Measurements from ENCODE around the gene NACA. TPM values are rescaled to one million over a fixed set of nuclear protein-coding genes. Genes with fewer than 3 reads are reported as not detected.

The NACA gene
- total RNA-seq, 1 donor from 2014 or later, result 717 TPM

GRCh38 chr12:56688846-56689109 is 36.3 kb downstream of the NACA start:
- no peak for DNase-seq (ENCODE audit: low spot score)

- DNase-seq (ENCODE audit: low spot score), result peak; percentile 99
Measured at GRCh38 chr12:56688129-56688845, 36.8 kb downstream of the NACA start, which contains the start of gene PTGES3. PTGES3 (minus strand) TSS chr12:56688284; CDS start chr12:56687999, 285 bp downstream.

DNA sequence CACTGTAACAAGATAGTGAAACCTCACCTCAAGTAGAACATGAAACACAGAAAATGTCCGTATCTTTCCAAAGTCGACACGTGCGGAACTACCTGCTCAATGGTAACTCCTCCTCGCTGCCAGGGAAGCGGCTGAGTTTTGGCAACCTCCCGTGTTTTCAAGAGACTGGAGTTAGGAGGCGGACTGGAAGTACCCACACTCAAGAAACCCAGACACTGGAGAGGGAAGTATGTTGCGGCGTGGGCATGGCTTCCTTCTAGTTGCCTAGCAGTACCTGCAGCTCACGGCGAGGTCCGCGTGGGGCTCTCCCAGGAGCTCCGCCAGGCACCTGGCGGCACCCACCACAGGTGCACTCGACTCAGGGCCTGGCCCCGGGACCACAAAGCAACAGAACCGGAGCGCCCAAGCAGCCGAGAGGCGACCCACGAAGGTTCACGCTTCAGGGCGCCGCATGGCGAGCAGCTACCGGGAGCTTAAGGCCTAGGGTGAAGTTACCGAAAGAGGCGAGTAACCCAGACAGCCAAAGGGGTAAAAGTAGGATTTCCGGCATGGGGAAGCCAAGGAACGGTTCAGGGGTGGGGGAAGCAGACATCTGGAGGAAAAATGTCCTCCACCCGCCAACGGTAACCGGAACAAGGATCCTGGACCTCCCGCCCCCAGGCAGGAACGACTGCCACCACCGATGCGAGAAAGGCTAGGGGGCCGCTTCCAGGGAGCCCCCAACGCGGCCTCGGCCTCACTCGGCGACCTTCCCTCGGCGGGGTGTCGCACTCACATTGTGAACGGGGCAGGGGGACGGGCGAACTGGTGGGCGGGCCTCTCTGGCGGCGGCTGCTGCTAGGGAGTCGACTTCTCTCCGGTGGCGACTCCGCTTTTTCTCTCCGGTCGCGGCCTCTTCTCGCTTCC is 37.6 kb downstream of the NACA start:
- DNase-seq (ENCODE audit: low spot score), result peak; percentile 89

GRCh38 chr12:56684745-56685359 is 40.2 kb downstream of the NACA start:
- peak; percentile 55 for DNase-seq (ENCODE audit: low spot score)

- peak; percentile 8 for DNase-seq (ENCODE audit: low spot score)
Measured at GRCh38 chr12:56682323-56682722, 42.8 kb downstream of the NACA start.

- DNase-seq (ENCODE audit: low spot score), result peak; percentile 30
Measured at GRCh38 chr12:56679883-56680575, 45.1 kb downstream of the NACA start.

DNA sequence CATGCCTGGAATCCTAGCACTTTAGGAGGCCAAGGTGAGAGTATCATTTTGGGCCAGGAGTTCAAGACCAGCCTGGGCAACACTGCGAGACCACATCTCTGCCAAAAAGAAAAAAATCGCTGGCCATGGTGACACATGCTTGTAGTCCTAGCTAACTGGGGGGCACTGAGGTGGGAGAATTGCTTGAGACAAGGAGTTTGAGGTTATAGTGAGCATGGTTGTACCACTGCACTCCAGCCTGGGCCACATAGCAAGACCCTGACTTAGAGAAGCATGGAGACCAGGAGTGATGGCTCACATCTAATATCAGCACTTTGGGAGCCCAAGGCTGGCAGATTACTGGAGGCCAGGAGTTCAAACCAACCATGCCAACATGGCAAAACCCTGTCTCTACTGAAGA is 46.2 kb downstream of the NACA start:
- DNase-seq (ENCODE audit: low spot score), result peak; percentile 47

DNA sequence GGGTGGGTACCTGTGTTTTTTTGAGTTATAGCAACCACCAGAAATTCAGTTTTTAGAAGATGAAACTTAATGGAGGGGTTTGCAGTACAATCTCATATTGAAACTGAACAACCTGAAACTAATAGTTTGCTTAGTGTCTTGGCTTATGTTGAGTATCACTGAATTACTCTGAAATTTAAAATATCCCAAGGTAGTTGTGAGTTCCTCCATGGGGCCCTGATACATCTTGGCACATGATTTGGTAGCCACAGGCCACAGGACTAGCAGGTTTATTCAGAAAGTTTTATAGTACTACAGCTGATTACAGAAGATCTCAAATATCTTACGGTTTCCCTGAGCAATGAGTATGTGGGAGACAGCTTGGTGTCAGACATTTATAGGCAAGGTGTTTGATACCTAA is 47.4 kb downstream of the NACA start:
- no peak for DNase-seq (ENCODE audit: low spot score)

DNA sequence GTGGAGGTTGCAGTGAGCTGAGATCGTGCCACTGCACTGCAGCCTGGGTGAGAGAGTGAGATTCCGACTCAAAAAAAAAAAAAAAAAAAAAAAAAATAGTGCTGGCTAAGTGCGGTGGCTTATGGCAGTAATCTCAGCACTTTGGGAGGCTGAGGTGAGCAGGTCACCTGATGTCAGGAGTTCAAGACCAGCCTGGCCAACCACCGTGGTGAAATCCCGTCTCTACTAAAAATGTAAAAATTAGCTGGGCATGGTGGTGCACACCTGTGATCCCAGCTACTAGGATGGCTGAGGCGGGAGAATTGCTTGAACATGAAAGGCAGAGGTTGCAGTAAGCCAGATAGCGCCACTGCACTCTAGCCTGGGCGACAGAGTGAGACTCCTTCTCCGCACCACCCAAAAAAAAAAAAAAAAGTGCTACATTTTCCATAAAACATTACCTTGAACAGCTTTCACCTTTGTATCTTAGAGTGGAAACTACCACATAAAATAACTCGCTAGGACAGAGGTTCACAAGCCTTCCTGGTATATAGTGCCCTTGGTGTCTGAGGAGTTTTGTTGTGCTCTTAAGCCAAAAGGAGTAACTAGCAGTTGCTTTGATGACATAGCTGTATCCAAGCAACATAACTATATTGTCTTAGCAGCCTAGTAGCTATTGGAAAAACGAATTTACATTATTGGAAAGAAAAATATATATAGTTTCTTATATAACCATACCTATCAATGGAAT is 48.1 kb downstream of the NACA start:
- peak; percentile 39 for DNase-seq (ENCODE audit: low spot score)

DNA sequence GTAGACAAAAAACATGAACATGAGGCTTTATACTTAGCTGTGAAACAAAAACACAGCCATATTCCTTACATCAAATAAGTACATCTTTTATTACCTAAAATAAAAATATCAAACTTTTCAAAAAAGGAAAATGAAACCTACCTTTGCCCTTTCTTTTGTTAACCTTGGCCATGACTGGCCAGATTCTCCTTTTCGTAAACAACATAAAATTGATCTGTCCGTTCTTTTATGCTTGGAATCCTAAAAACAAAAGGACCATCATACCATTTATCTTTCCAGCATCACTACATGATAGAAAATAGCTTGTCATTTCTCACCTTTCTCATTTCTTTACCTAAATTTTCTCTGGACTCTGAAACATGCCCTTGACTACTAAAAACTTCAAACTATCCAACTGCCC is 53.5 kb downstream of the NACA start:
- DNase-seq (ENCODE audit: low spot score), result no peak

DNA sequence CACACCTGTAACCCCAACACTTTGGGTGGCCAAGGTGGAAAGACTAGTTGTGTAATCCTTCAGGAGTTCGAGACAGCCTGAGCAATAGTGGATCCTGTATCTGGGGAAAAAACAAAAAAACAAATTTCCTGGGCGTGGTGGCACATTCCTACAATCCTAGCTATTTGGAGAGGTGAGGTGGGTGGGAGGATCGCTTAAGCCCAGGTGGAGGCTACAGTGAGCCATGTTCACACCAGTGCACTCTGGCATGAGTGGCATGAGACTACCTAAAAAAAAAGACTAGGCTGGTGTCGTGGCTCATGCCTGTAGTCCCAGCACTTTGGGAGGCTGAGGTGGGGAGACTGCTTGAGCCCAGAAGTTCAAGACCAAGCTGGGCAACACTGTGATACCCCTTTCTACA is 54.3 kb downstream of the NACA start:
- peak; percentile 22 for DNase-seq (ENCODE audit: low spot score)

DNA sequence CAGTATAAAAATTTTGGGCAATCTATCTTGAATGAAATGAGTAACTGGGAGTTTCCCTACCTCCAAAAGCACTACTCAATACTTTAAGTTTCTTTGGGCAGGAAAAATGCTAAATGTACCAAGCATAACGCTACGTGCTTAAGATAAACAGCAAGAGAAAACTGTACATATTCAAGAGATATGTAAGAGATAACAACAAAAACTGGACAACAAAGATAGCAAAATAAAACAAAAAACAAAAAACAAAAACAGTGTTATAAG is 57.0 kb downstream of the NACA start:
- no peak for DNase-seq (ENCODE audit: low spot score)

Other genes starting within 250 kb of the NACA start
- not detected for gene GLS2, start 237.1 kb downstream of the NACA start, total RNA-seq
- 63.1 TPM for gene RBMS2, start 203.5 kb downstream of the NACA start, total RNA-seq
- 81.2 TPM for gene BAZ2A, start 95.0 kb downstream of the NACA start, total RNA-seq
- 570 TPM for gene ATP5F1B, start 79.3 kb downstream of the NACA start, total RNA-seq
- gene PTGES3, start 37.0 kb downstream of the NACA start, total RNA-seq, result 130 TPM
- gene PRIM1, start 27.0 kb upstream of the NACA start, total RNA-seq, result 3.2 TPM
- gene HSD17B6, start 38.0 kb upstream of the NACA start, total RNA-seq, result 0.74 TPM
- gene SDR9C7, start 209.1 kb upstream of the NACA start, total RNA-seq, result not detected
- 0.35 TPM for gene RDH16, start 232.3 kb upstream of the NACA start, total RNA-seq

Measured in mesenteric fat pad (tissue), 1 donor.